Measurements from ENCODE around the gene ZNRF1. TPM values are rescaled to one million over a fixed set of nuclear protein-coding genes. Genes with fewer than 3 reads are reported as not detected.

Gene ZNRF1
- total and polyA plus RNA-seq, 2 of the 13 experiments (the other 11 are each of a cell fraction or from before 2014, with no cell fraction given) = 43.9 to 58.7 TPM

DNA sequence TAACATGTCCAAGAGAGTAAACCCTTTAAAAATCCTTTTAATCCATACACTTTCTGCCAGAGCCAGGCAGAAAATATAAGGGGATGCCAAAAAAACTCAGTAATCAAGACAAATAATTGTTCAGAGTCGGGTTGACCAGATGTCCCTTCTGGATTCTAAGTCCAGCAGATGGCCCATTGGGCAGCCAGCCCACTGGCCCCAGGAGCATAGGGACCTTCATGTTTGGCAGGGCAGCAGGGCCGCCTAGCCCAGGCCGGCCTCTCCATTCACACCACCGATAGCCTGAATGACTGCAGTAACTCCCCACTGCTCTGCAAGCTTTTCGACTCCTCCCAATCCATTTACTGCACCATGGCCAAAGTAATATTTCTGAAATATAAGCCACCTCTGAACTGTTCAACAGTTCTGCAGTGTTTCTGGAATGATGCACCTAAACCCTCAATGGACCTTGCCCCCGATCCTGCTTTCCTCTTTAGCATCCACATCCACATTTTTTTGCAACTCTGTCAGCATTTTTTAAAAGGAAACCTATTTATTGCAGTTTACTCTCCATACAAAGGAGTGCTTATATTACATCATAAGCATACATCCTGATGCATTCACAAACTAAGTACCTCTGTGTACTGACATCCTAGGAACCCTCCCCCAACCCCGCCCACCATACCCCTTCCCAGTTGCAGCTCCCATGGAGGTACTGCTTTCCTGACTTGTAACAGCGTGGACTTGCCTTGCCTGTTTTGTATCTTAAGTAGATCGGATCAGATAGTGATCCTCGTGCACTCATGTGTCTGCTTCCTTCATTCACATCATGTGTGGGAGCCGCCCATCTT, 71.4 kb downstream of the ZNRF1 start (continued):
- TF ChIP-seq, protein P1, sequence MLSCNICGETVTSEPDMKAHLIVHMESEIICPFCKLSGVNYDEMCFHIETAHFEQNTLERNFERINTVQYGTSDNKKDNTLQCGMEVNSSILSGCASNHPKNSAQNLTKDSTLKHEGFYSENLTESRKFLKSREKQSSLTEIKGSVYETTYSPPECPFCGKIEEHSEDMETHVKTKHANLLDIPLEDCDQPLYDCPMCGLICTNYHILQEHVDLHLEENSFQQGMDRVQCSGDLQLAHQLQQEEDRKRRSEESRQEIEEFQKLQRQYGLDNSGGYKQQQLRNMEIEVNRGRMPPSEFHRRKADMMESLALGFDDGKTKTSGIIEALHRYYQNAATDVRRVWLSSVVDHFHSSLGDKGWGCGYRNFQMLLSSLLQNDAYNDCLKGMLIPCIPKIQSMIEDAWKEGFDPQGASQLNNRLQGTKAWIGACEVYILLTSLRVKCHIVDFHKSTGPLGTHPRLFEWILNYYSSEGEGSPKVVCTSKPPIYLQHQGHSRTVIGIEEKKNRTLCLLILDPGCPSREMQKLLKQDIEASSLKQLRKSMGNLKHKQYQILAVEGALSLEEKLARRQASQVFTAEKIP (CRISPR knock-in tag; IDR thresholded peaks at IDR 0.05; ENCODE audit: borderline replicate concordance) = no peak
- TF ChIP-seq GFI1 (CRISPR knock-in tag; IDR thresholded peaks at IDR 0.05; ENCODE audit: borderline replicate concordance) (no peak), EED (CRISPR knock-in tag; IDR thresholded peaks at IDR 0.05) (no peak), ZNF652 (CRISPR knock-in tag; IDR thresholded peaks at IDR 0.05; ENCODE audit: borderline replicate concordance, low read depth) (no peak), ZNF570 (CRISPR knock-in tag; IDR thresholded peaks at IDR 0.05; ENCODE audit: borderline replicate concordance) (no peak), ESRRA (CRISPR knock-in tag; IDR thresholded peaks at IDR 0.05; ENCODE audit: low read depth) (no peak), NR2F6 (IDR thresholded peaks at IDR 0.05) (peak; percentile 55; the same call in 1 of the 2 replicates), NR2F6 (CRISPR knock-in tag; IDR thresholded peaks at IDR 0.05) (peak; percentile 77), ZNF616 (CRISPR knock-in tag; IDR thresholded peaks at IDR 0.05; ENCODE audit: low read depth) (no peak)
- TF ChIP-seq, protein P2, sequence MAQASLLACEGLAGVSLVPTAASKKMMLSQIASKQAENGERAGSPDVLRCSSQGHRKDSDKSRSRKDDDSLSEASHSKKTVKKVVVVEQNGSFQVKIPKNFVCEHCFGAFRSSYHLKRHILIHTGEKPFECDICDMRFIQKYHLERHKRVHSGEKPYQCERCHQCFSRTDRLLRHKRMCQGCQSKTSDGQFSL (CRISPR knock-in tag; IDR thresholded peaks at IDR 0.05) = no peak
- TF ChIP-seq, protein P3, sequence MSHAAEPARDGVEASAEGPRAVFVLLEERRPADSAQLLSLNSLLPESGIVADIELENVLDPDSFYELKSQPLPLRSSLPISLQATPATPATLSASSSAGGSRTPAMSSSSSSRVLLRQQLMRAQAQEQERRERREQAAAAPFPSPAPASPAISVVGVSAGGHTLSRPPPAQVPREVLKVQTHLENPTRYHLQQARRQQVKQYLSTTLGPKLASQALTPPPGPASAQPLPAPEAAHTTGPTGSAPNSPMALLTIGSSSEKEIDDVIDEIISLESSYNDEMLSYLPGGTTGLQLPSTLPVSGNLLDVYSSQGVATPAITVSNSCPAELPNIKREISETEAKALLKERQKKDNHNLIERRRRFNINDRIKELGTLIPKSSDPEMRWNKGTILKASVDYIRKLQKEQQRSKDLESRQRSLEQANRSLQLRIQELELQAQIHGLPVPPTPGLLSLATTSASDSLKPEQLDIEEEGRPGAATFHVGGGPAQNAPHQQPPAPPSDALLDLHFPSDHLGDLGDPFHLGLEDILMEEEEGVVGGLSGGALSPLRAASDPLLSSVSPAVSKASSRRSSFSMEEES (CRISPR knock-in tag; IDR thresholded peaks at IDR 0.05) = 0 out of 2 replicates have a peak, but pooled peaks have one; percentile 51
- TF ChIP-seq, protein P4, sequence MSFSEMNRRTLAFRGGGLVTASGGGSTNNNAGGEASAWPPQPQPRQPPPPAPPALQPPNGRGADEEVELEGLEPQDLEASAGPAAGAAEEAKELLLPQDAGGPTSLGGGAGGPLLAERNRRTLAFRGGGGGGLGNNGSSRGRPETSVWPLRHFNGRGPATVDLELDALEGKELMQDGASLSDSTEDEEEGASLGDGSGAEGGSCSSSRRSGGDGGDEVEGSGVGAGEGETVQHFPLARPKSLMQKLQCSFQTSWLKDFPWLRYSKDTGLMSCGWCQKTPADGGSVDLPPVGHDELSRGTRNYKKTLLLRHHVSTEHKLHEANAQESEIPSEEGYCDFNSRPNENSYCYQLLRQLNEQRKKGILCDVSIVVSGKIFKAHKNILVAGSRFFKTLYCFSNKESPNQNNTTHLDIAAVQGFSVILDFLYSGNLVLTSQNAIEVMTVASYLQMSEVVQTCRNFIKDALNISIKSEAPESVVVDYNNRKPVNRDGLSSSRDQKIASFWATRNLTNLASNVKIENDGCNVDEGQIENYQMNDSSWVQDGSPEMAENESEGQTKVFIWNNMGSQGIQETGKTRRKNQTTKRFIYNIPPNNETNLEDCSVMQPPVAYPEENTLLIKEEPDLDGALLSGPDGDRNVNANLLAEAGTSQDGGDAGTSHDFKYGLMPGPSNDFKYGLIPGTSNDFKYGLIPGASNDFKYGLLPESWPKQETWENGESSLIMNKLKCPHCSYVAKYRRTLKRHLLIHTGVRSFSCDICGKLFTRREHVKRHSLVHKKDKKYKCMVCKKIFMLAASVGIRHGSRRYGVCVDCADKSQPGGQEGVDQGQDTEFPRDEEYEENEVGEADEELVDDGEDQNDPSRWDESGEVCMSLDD (CRISPR knock-in tag; IDR thresholded peaks at IDR 0.05; ENCODE audit: borderline replicate concordance) = no peak; the same call in 1 of the 2 replicates
- TF ChIP-seq, protein P5, sequence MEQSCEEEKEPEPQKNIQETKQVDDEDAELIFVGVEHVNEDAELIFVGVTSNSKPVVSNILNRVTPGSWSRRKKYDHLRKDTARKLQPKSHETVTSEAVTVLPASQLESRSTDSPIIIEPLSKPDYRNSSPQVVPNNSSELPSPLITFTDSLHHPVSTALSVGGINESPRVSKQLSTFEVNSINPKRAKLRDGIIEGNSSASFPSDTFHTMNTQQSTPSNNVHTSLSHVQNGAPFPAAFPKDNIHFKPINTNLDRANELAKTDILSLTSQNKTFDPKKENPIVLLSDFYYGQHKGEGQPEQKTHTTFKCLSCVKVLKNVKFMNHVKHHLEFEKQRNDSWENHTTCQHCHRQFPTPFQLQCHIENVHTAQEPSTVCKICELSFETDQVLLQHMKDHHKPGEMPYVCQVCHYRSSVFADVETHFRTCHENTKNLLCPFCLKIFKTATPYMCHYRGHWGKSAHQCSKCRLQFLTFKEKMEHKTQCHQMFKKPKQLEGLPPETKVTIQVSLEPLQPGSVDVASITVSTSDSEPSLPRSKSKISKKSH (CRISPR knock-in tag; IDR thresholded peaks at IDR 0.05; ENCODE audit: borderline replicate concordance) = no peak
- TF ChIP-seq, protein P6, sequence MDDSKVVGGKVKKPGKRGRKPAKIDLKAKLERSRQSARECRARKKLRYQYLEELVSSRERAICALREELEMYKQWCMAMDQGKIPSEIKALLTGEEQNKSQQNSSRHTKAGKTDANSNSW (CRISPR knock-in tag; IDR thresholded peaks at IDR 0.05; ENCODE audit: borderline replicate concordance) = no peak
- TF ChIP-seq, protein P7, sequence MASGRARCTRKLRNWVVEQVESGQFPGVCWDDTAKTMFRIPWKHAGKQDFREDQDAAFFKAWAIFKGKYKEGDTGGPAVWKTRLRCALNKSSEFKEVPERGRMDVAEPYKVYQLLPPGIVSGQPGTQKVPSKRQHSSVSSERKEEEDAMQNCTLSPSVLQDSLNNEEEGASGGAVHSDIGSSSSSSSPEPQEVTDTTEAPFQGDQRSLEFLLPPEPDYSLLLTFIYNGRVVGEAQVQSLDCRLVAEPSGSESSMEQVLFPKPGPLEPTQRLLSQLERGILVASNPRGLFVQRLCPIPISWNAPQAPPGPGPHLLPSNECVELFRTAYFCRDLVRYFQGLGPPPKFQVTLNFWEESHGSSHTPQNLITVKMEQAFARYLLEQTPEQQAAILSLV (CRISPR knock-in tag; IDR thresholded peaks at IDR 0.05; ENCODE audit: borderline replicate concordance) = no peak
- TF ChIP-seq, protein P8, sequence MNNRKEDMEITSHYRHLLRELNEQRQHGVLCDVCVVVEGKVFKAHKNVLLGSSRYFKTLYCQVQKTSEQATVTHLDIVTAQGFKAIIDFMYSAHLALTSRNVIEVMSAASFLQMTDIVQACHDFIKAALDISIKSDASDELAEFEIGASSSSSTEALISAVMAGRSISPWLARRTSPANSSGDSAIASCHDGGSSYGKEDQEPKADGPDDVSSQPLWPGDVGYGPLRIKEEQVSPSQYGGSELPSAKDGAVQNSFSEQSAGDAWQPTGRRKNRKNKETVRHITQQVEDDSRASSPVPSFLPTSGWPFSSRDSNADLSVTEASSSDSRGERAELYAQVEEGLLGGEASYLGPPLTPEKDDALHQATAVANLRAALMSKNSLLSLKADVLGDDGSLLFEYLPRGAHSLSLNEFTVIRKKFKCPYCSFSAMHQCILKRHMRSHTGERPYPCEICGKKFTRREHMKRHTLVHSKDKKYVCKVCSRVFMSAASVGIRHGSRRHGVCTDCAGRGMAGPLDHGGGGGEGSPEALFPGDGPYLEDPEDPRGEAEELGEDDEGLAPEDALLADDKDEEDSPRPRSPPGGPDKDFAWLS (CRISPR knock-in tag; IDR thresholded peaks at IDR 0.05; ENCODE audit: borderline replicate concordance) = no peak

Measured in HepG2 (cell line).